ENCODE results near the gene FAM83G. TPM values are rescaled to one million over a fixed set of nuclear protein-coding genes. Genes with fewer than 3 reads are reported as not detected.

Gene FAM83G
- total and polyA plus RNA-seq, 2 donors (not counting 1 experiment from before 2014, with no cell fraction given) = 2.4 to 6.3 TPM

GRCh38 chr17:18946536-18946935 is 58.0 kb downstream of the FAM83G start:
- H3K9ac ChIP-seq (ENCODE audit: insufficient read depth, low read length) = no peak overlapping the region
- no peaks in the 10 kb centered on the region for H3K9me3 ChIP-seq (ENCODE audit: control insufficient read depth, insufficient read depth, low read depth, low read length)
- H3K4me1 ChIP-seq (ENCODE audit: control insufficient read depth, extremely low read depth, insufficient read depth, low read length) = no peaks in the 10 kb centered on the region
- H3K4me3 ChIP-seq (replicated peaks in 1 of 4; ENCODE audit: control extremely low read depth in 1 of 4, insufficient read depth in 1 of 4, low read depth in 3 of 4, low read length in 4 of 4) = no peak overlapping the region
- DNase-seq (ENCODE audit: low read depth in 2 of 2) = peak in 1 of 2 donors; percentile 34
- no peak overlapping the region for H2AFZ ChIP-seq (ENCODE audit: low read length)
- H3K27ac ChIP-seq (ENCODE audit: insufficient read depth, low read length) = no peak overlapping the region
- TF ChIP-seq, protein P1, sequence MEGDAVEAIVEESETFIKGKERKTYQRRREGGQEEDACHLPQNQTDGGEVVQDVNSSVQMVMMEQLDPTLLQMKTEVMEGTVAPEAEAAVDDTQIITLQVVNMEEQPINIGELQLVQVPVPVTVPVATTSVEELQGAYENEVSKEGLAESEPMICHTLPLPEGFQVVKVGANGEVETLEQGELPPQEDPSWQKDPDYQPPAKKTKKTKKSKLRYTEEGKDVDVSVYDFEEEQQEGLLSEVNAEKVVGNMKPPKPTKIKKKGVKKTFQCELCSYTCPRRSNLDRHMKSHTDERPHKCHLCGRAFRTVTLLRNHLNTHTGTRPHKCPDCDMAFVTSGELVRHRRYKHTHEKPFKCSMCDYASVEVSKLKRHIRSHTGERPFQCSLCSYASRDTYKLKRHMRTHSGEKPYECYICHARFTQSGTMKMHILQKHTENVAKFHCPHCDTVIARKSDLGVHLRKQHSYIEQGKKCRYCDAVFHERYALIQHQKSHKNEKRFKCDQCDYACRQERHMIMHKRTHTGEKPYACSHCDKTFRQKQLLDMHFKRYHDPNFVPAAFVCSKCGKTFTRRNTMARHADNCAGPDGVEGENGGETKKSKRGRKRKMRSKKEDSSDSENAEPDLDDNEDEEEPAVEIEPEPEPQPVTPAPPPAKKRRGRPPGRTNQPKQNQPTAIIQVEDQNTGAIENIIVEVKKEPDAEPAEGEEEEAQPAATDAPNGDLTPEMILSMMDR (conservative IDR thresholded peaks at IDR 0.05 in 1 of 2, IDR thresholded peaks at IDR 0.05 in 1 of 2; ENCODE audit: low read depth in 1 of 2, low read length in 2 of 2) = no peak
- TF ChIP-seq EZH2 (IDR thresholded peaks at IDR 0.05; ENCODE audit: low read length, missing control alignments) = no peak
- no peaks in the 10 kb centered on the region for H3K79me2 ChIP-seq (ENCODE audit: control insufficient read depth, insufficient read depth, low read length)
- H3K36me3 ChIP-seq (ENCODE audit: control insufficient read depth, insufficient read depth, low read length) = no peaks in the 10 kb centered on the region
- H4K20me1 ChIP-seq (ENCODE audit: control insufficient read depth, extremely low read depth, insufficient read depth, low read length) = no peaks in the 10 kb centered on the region
- no peak overlapping the region for H3K4me2 ChIP-seq (ENCODE audit: extremely low read depth, insufficient read depth, low read length)
- H3K27me3 ChIP-seq (ENCODE audit: control insufficient read depth, insufficient read depth, low read length) = peaks cover 31% of the 10 kb centered on the region

GRCh38 chr17:18944646-18945045 is 59.9 kb downstream of the FAM83G start:
- DNase-seq (ENCODE audit: low read depth in 2 of 2) = no peak
- Histone ChIP-seq H3K27ac (ENCODE audit: insufficient read depth, low read length) (no peak overlapping the region), H3K4me2 (ENCODE audit: extremely low read depth, insufficient read depth, low read length) (no peak overlapping the region), H4K20me1 (ENCODE audit: control insufficient read depth, extremely low read depth, insufficient read depth, low read length) (no peaks in the 10 kb centered on the region), H3K9me3 (ENCODE audit: control insufficient read depth, insufficient read depth, low read depth, low read length) (no peaks in the 10 kb centered on the region), H3K4me1 (ENCODE audit: control insufficient read depth, extremely low read depth, insufficient read depth, low read length) (no peaks in the 10 kb centered on the region), H3K9ac (ENCODE audit: insufficient read depth, low read length) (no peak overlapping the region), H3K27me3 (ENCODE audit: control insufficient read depth, insufficient read depth, low read length) (peaks cover 20% of the 10 kb centered on the region), H3K36me3 (ENCODE audit: control insufficient read depth, insufficient read depth, low read length) (no peaks in the 10 kb centered on the region), H3K4me3 (replicated peaks in 1 of 4; ENCODE audit: control extremely low read depth in 1 of 4, insufficient read depth in 1 of 4, low read depth in 3 of 4, low read length in 4 of 4) (no peak overlapping the region), H2AFZ (ENCODE audit: low read length) (no peak overlapping the region), H3K79me2 (ENCODE audit: control insufficient read depth, insufficient read depth, low read length) (no peaks in the 10 kb centered on the region)
- no peak for TF ChIP-seq EZH2 (IDR thresholded peaks at IDR 0.05; ENCODE audit: low read length, missing control alignments)
- TF ChIP-seq, protein P1 (conservative IDR thresholded peaks at IDR 0.05 in 1 of 2, IDR thresholded peaks at IDR 0.05 in 1 of 2; ENCODE audit: low read depth in 1 of 2, low read length in 2 of 2) = no peak

DNA sequence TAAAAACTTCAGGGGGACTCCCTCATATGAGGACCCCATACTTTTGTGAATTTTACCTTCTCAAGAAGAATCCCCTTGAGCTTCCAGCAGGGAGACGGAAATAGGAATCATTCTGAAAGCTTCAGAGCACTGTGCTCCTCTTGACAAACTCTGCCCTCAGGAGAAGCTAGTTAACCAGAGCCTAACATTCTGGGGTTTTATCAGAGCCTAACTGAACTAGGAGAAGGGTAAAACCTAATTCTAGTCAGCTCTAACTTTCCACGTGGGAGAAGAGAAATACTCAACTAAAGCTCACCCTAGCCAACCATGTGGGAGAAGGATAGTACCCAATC is 65.9 kb downstream of the FAM83G start:
- Histone ChIP-seq H3K79me2 (ENCODE audit: control insufficient read depth, insufficient read depth, low read length) (no peaks in the 10 kb centered on the region), H3K4me1 (ENCODE audit: control insufficient read depth, extremely low read depth, insufficient read depth, low read length) (no peaks in the 10 kb centered on the region), H4K20me1 (ENCODE audit: control insufficient read depth, extremely low read depth, insufficient read depth, low read length) (no peaks in the 10 kb centered on the region), H2AFZ (ENCODE audit: low read length) (no peak overlapping the region), H3K4me3 (replicated peaks in 1 of 4; ENCODE audit: control extremely low read depth in 1 of 4, insufficient read depth in 1 of 4, low read depth in 3 of 4, low read length in 4 of 4) (no peak overlapping the region), H3K27ac (ENCODE audit: insufficient read depth, low read length) (no peak overlapping the region), H3K9me3 (ENCODE audit: control insufficient read depth, insufficient read depth, low read depth, low read length) (no peaks in the 10 kb centered on the region), H3K36me3 (ENCODE audit: control insufficient read depth, insufficient read depth, low read length) (no peaks in the 10 kb centered on the region), H3K9ac (ENCODE audit: insufficient read depth, low read length) (no peak overlapping the region), H3K27me3 (ENCODE audit: control insufficient read depth, insufficient read depth, low read length) (no peaks in the 10 kb centered on the region), H3K4me2 (ENCODE audit: extremely low read depth, insufficient read depth, low read length) (no peak overlapping the region)
- no peak for DNase-seq (ENCODE audit: low read depth in 2 of 2)
- TF ChIP-seq, protein P1 (conservative IDR thresholded peaks at IDR 0.05 in 1 of 2, IDR thresholded peaks at IDR 0.05 in 1 of 2; ENCODE audit: low read depth in 1 of 2, low read length in 2 of 2) = no peak
- TF ChIP-seq EZH2 (IDR thresholded peaks at IDR 0.05; ENCODE audit: low read length, missing control alignments) = no peak

Data from fibroblast of lung (primary cell).